Measurements from ENCODE around the gene APOA5. TPM values are rescaled to one million over a fixed set of nuclear protein-coding genes. Genes with fewer than 3 reads are reported as not detected.

APOA5 gene
- total and polyA plus RNA-seq, 2 of the 4 experiments (the other 2 are of a cell fraction): not detected

DNA sequence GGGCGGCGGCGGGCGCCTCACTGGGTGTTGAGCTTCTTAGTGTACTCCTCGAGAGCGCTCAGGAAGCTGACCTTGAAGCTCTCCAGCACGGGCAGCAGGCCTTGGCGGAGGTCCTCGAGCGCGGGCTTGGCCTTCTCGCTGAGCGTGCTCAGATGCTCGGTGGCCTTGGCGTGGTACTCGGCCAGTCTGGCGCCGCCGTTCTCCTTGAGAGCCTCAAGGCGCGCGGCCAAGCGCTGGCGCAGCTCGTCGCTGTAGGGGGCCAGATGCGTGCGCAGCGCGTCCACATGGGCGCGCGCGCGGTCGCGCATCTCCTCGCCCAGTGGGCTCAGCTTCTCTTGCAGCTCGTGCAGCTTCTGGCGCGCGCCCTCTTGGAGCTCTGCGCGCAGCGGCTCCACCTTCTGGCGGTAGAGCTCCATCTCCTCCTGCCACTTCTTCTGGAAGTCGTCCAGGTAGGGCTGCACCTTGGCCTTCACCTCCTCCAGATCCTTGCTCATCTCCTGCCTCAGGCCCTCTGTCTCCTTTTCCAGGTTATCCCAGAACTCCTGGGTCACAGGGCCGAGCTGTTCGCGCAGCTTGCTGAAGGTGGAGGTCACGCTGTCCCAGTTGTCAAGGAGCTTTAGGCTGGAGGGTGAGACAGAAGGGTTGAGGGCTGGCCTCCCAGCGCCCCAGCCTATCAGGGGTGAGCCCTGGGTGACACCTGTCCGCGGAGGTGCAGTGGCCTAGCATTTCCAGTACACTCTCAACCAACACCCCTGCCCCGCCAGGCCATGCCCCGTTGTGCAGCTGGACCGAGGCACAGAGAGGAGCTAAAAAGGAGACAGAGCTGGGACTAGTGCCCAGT lies 44.3 kb upstream of the APOA5 start:
- H4K5ac ChIP-seq (ENCODE audit: low read depth, low read length): peak overlapping the region; percentile 32; the same call in 1 of the 2 replicates
- H2AFZ ChIP-seq (replicated peaks; ENCODE audit: low read length, poor library complexity): peak overlapping the region; percentile 98
- peak overlapping the region; percentile 14; the same call in 1 of the 2 replicates for H3K4ac ChIP-seq (ENCODE audit: low read depth, low read length)
- H3K36me3 ChIP-seq (ENCODE audit: control insufficient read depth, insufficient read depth, low read length): no peaks in the 10 kb centered on the region
- BruUV-seq (replicated peaks): no TSS peak
- peak overlapping the region; percentile 58 to 84; a peak in 3 of 4 replicates for H4K8ac ChIP-seq (ENCODE audit: low read depth in 2 of 2, low read length in 2 of 2)
- H3K27ac ChIP-seq (ENCODE audit: insufficient read depth, low read length): peak overlapping the region; percentile 3; the same call in 1 of the 2 replicates
- no peak overlapping the region for H2BK20ac ChIP-seq (ENCODE audit: low read depth, low read length)
- H3K9ac ChIP-seq (ENCODE audit: low read depth, low read length): no peak overlapping the region
- peak overlapping the region; percentile 19; the same call in 1 of the 2 replicates for H2AK5ac ChIP-seq (ENCODE audit: low read depth, low read length)
- no peak overlapping the region for H2BK5ac ChIP-seq (ENCODE audit: low read depth, low read length, poor library complexity, severe bottlenecking)
- no peak overlapping the region for H3K23ac ChIP-seq (ENCODE audit: low read depth, low read length)
- ChIA-PET CTCF (interaction anchor here (0.6 to 1.9 kb wide), 18 partner anchors 9 to 272 kb away, joined by 3 to 30 read pairs (median 4); partner anchors contain the start of gene APOA5), POLR2A (ENCODE audit: unreplicated experiment) (interaction anchor here (0.7 kb wide), 1 partner anchor 43 kb away, joined by 3 read pairs; no protein-coding TSS in a partner anchor)
- 7% methylated on average over 37 of the region's 57 CpGs; no CpG with 5 or more reads in 1 of the 2 experiments for WGBS, 2 experiments (ENCODE audit: extremely low coverage in 2 of 2, insufficient read length in 1 of 2)
- no peaks in the 10 kb centered on the region for H3K79me1 ChIP-seq (ENCODE audit: low read depth in 1 of 2, low read length in 2 of 2)
- no peak overlapping the region; the same call in 1 of the 3 replicates for H2BK15ac ChIP-seq (ENCODE audit: low read depth, low read length)
- 0 out of 2 replicates have a peak overlapping the region, but pooled peaks have one; percentile 17 for H4K91ac ChIP-seq (ENCODE audit: insufficient read depth, low read depth, low read length)
- intact Hi-C loops (cut with micrococcal nuclease) (loop anchor here (1.0 kb wide), 1 partner anchor 48 kb away; the partner anchor contains the start of gene ZPR1), in situ Hi-C loops (cut with MboI; ENCODE audit: low sequenced_read_pairs) (no loop called here), dilution Hi-C loops (cut with HindIII; ENCODE audit: low sequenced_read_pairs, unreplicated experiment) (no loop called here)
- no peak overlapping the region for H2BK120ac ChIP-seq (ENCODE audit: low read depth, low read length)
- H3K9me1 ChIP-seq (ENCODE audit: insufficient read depth, low read length): no peaks in the 10 kb centered on the region; the same call in 1 of the 2 replicates
- H3K9me3 ChIP-seq (ENCODE audit: control insufficient read depth, insufficient read depth, low read length): no peaks in the 10 kb centered on the region
- DNase-seq: peak; percentile 93
- peaks cover 3% of the 10 kb centered on the region; the same call in 1 of the 2 replicates for H3K27me3 ChIP-seq (ENCODE audit: control insufficient read depth, insufficient read depth, low read length)
- H3K18ac ChIP-seq (ENCODE audit: low read depth, low read length): no peak overlapping the region
- no peak overlapping the region for H3K14ac ChIP-seq (replicated peaks; ENCODE audit: low read depth, low read length)
- ATAC-seq (ENCODE audit: low read depth): peak; percentile 95
- peak overlapping the region; percentile 13; the same call in 1 of the 2 replicates for H3K4me3 ChIP-seq (ENCODE audit: insufficient read depth, low read depth, low read length)
- no peaks in the 10 kb centered on the region for H4K20me1 ChIP-seq (ENCODE audit: insufficient read depth, low read length)
- peak overlapping the region; percentile 79 for H2AK9ac ChIP-seq (replicated peaks; ENCODE audit: low read depth, low read length, poor library complexity)
- peaks cover 3% of the 10 kb centered on the region; the same call in 1 of the 2 replicates for H3K4me1 ChIP-seq (ENCODE audit: control insufficient read depth, insufficient read depth, low read length)
- peak overlapping the region; percentile 37 for H3K4me2 ChIP-seq (ENCODE audit: low read depth, low read length)
- H3K56ac ChIP-seq (ENCODE audit: extremely low read depth, insufficient read depth, low read length): no peak overlapping the region
- TF ChIP-seq MXI1 (IDR thresholded peaks at IDR 0.05; ENCODE audit: borderline replicate concordance, low read depth, low read length) (peak; percentile 67), CEBPB (IDR thresholded peaks at IDR 0.05; ENCODE audit: low read depth, low read length) (no peak), SMC3 (IDR thresholded peaks at IDR 0.05; ENCODE audit: low read depth, low read length) (peak; percentile 70), POLR2A (IDR thresholded peaks at IDR 0.05; ENCODE audit: low read depth, low read length) (no peak), MAZ (IDR thresholded peaks at IDR 0.05; ENCODE audit: borderline replicate concordance, low read depth, low read length) (no peak; the same call in 1 of the 2 replicates), CHD1 (IDR thresholded peaks at IDR 0.05; ENCODE audit: low read depth, low read length) (no peak), MAFK (IDR thresholded peaks at IDR 0.05; ENCODE audit: low read depth, low read length) (no peak), NFE2L2 (IDR thresholded peaks at IDR 0.05; ENCODE audit: low read depth, low read length) (no peak), BHLHE40 (IDR thresholded peaks at IDR 0.05; ENCODE audit: low read depth, low read length) (peak; percentile 75), RAD21 (IDR thresholded peaks at IDR 0.05; ENCODE audit: low read length) (peak; percentile 61), RFX5 (IDR thresholded peaks at IDR 0.05; ENCODE audit: low read depth, low read length) (no peak), FOS (IDR thresholded peaks at IDR 0.05; ENCODE audit: low read depth, low read length) (no peak), RCOR1 (IDR thresholded peaks at IDR 0.05; ENCODE audit: insufficient replicate concordance, low read length) (no peak)
- TF ChIP-seq, protein P1, sequence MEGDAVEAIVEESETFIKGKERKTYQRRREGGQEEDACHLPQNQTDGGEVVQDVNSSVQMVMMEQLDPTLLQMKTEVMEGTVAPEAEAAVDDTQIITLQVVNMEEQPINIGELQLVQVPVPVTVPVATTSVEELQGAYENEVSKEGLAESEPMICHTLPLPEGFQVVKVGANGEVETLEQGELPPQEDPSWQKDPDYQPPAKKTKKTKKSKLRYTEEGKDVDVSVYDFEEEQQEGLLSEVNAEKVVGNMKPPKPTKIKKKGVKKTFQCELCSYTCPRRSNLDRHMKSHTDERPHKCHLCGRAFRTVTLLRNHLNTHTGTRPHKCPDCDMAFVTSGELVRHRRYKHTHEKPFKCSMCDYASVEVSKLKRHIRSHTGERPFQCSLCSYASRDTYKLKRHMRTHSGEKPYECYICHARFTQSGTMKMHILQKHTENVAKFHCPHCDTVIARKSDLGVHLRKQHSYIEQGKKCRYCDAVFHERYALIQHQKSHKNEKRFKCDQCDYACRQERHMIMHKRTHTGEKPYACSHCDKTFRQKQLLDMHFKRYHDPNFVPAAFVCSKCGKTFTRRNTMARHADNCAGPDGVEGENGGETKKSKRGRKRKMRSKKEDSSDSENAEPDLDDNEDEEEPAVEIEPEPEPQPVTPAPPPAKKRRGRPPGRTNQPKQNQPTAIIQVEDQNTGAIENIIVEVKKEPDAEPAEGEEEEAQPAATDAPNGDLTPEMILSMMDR (conservative IDR thresholded peaks at IDR 0.05; ENCODE audit: low read depth, low read length): peak; percentile 67
- TF ChIP-seq, protein P2, sequence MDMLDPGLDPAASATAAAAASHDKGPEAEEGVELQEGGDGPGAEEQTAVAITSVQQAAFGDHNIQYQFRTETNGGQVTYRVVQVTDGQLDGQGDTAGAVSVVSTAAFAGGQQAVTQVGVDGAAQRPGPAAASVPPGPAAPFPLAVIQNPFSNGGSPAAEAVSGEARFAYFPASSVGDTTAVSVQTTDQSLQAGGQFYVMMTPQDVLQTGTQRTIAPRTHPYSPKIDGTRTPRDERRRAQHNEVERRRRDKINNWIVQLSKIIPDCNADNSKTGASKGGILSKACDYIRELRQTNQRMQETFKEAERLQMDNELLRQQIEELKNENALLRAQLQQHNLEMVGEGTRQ (IDR thresholded peaks at IDR 0.05; ENCODE audit: low read depth, low read length): no peak

Measured in IMR-90 (cell line).